HG02623 (cell line): ENCODE results near the gene SEL1L3.

Experiments used
- ATAC-seq: cut with Tn5 transposase; IDR thresholded peaks from one replicate; pipeline ENCODE4 v1.9.1; 2021; ENCODE audit warnings: moderate library complexity; ENCODE audit not compliant: unreplicated experiment

Gene SEL1L3

GRCh38 chr4:25857403-25857802, 5.4 kb downstream of the SEL1L3 start:
- no peak for ATAC-seq

GRCh38 chr4:25856756-25857155, 6.0 kb downstream of the SEL1L3 start:
- ATAC-seq = no peak

- no peak for ATAC-seq
These were observed 10.7 kb downstream of the SEL1L3 start for GRCh38 chr4:25852103-25852502.

- no peak for ATAC-seq
These were observed 15.5 kb downstream of the SEL1L3 start for GRCh38 chr4:25847329-25847728.

- ATAC-seq = no peak
These were observed 16.7 kb downstream of the SEL1L3 start for GRCh38 chr4:25845841-25846653.

GRCh38 chr4:25844961-25845712, 17.7 kb downstream of the SEL1L3 start:
- ATAC-seq = no peak

- no peak for ATAC-seq
These were observed 19.3 kb downstream of the SEL1L3 start for GRCh38 chr4:25843340-25844097.

GRCh38 chr4:25842229-25842845, 20.5 kb downstream of the SEL1L3 start:
- ATAC-seq = peak; percentile 59

- ATAC-seq = no peak
These were observed 23.1 kb downstream of the SEL1L3 start for GRCh38 chr4:25839687-25840086.

GRCh38 chr4:25839233-25839632, 23.6 kb downstream of the SEL1L3 start:
- ATAC-seq = no peak

- no peak for ATAC-seq
These were observed 24.3 kb downstream of the SEL1L3 start for GRCh38 chr4:25838526-25838925.

- no peak for ATAC-seq
These were observed 25.7 kb downstream of the SEL1L3 start for GRCh38 chr4:25837107-25837506.

GRCh38 chr4:25835384-25835783, 27.4 kb downstream of the SEL1L3 start:
- ATAC-seq = no peak

GRCh38 chr4:25834411-25835107, 28.2 kb downstream of the SEL1L3 start:
- no peak for ATAC-seq

- no peak for ATAC-seq
These were observed 32.2 kb downstream of the SEL1L3 start for GRCh38 chr4:25830548-25830947.

- ATAC-seq = no peak
These were observed 34.9 kb downstream of the SEL1L3 start for GRCh38 chr4:25827897-25828296.

GRCh38 chr4:25827373-25827772, 35.4 kb downstream of the SEL1L3 start:
- ATAC-seq = no peak

GRCh38 chr4:25826074-25826752, 36.6 kb downstream of the SEL1L3 start:
- ATAC-seq = no peak

- ATAC-seq = no peak
These were observed 39.2 kb downstream of the SEL1L3 start for GRCh38 chr4:25823632-25824031.

GRCh38 chr4:25821899-25822298, 40.9 kb downstream of the SEL1L3 start:
- no peak for ATAC-seq
